ENCODE measurements around the gene LRRC46. TPM values are rescaled to one million over a fixed set of nuclear protein-coding genes. Genes with fewer than 3 reads are reported as not detected.

The LRRC46 gene
- total RNA-seq, 1 donor from 2014 or later = 0.30 TPM

- Histone ChIP-seq H3K4me2 (ENCODE audit: low read length) (peak overlapping the region; percentile 92), H3K4me3 (ENCODE audit: insufficient read depth, low read depth, low read length) (peak overlapping the region; percentile 79), H3K27ac (ENCODE audit: low read depth, low read length) (no peak overlapping the region), H2AFZ (ENCODE audit: low read depth, low read length) (no peak overlapping the region), H3K79me2 (ENCODE audit: insufficient read depth, low read length) (peaks cover 4% of the 10 kb centered on the region), H4K20me1 (ENCODE audit: insufficient read depth, low read length) (peaks cover 10% of the 10 kb centered on the region), H3K4me1 (ENCODE audit: insufficient read depth, low read length) (peaks cover 15% of the 10 kb centered on the region), H3K36me3 (ENCODE audit: insufficient read depth, low read length) (peaks cover 17% of the 10 kb centered on the region), H3K9ac (ENCODE audit: low read length) (no peak overlapping the region), H3K9me3 (ENCODE audit: insufficient read depth, low read depth, low read length) (no peaks in the 10 kb centered on the region), H3K27me3 (ENCODE audit: insufficient read depth, low read length) (no peaks in the 10 kb centered on the region)
- no peaks in the 10 kb centered on the region for H3K27me3 Mint-ChIP-seq (ENCODE audit: low read depth, unreplicated experiment)
- H3K4me1 Mint-ChIP-seq (ENCODE audit: low read depth, unreplicated experiment) = peaks cover 6% of the 10 kb centered on the region
- no peak for FAIRE-seq
- no peak for DNase-seq (ENCODE audit: low read depth)
- H3K27ac Mint-ChIP-seq (ENCODE audit: unreplicated experiment) = peak overlapping the region; percentile 58
- peak overlapping the region; percentile 96 for H3K4me3 Mint-ChIP-seq (ENCODE audit: unreplicated experiment)
- H3K36me3 Mint-ChIP-seq (ENCODE audit: low read depth, unreplicated experiment) = peaks cover 16% of the 10 kb centered on the region
- no peaks in the 10 kb centered on the region for H3K9me3 Mint-ChIP-seq (ENCODE audit: unreplicated experiment)
- TF ChIP-seq EZH2 (IDR thresholded peaks at IDR 0.05; ENCODE audit: insufficient read depth, low read length) (no peak), CTCF (IDR thresholded peaks at IDR 0.05; ENCODE audit: insufficient read depth, low read depth, low read length) (no peak)
Measured at GRCh38 chr17:47820033-47820789, 11.3 kb upstream of the LRRC46 start.

- Histone ChIP-seq H3K9ac (ENCODE audit: low read length) (peak overlapping the region; percentile 83), H3K27me3 (ENCODE audit: insufficient read depth, low read length) (no peaks in the 10 kb centered on the region), H3K4me1 (ENCODE audit: insufficient read depth, low read length) (peaks cover 15% of the 10 kb centered on the region), H3K4me3 (ENCODE audit: insufficient read depth, low read depth, low read length) (peak overlapping the region; percentile 79), H3K36me3 (ENCODE audit: insufficient read depth, low read length) (peaks cover 18% of the 10 kb centered on the region), H3K9me3 (ENCODE audit: insufficient read depth, low read depth, low read length) (no peaks in the 10 kb centered on the region), H4K20me1 (ENCODE audit: insufficient read depth, low read length) (peaks cover 10% of the 10 kb centered on the region), H3K4me2 (ENCODE audit: low read length) (peak overlapping the region; percentile 92), H2AFZ (ENCODE audit: low read depth, low read length) (peak overlapping the region; percentile 90), H3K27ac (ENCODE audit: low read depth, low read length) (peak overlapping the region; percentile 30), H3K79me2 (ENCODE audit: insufficient read depth, low read length) (peaks cover 4% of the 10 kb centered on the region)
- DNase-seq (ENCODE audit: low read depth) (no peak), FAIRE-seq (no peak)
- peak overlapping the region; percentile 96 for H3K4me3 Mint-ChIP-seq (ENCODE audit: unreplicated experiment)
- TF ChIP-seq CTCF (IDR thresholded peaks at IDR 0.05; ENCODE audit: insufficient read depth, low read depth, low read length) (no peak), EZH2 (IDR thresholded peaks at IDR 0.05; ENCODE audit: insufficient read depth, low read length) (no peak)
- H3K36me3 Mint-ChIP-seq (ENCODE audit: low read depth, unreplicated experiment) = peaks cover 14% of the 10 kb centered on the region
- H3K9me3 Mint-ChIP-seq (ENCODE audit: unreplicated experiment) = no peaks in the 10 kb centered on the region
- H3K27me3 Mint-ChIP-seq (ENCODE audit: low read depth, unreplicated experiment) = no peaks in the 10 kb centered on the region
- H3K27ac Mint-ChIP-seq (ENCODE audit: unreplicated experiment) = peak overlapping the region; percentile 83
- H3K4me1 Mint-ChIP-seq (ENCODE audit: low read depth, unreplicated experiment) = peaks cover 6% of the 10 kb centered on the region
Measured at GRCh38 chr17:47821031-47821423, 10.4 kb upstream of the LRRC46 start.
